Chondrocyte (in vitro differentiated cells): ENCODE results near the gene TYW1B. TPM values are rescaled to one million over a fixed set of nuclear protein-coding genes. Genes with fewer than 3 reads are reported as not detected.
"Not testable (repeated sequence)": the region's sequence is repeated elsewhere in the genome, so short reads cannot be mapped to it uniquely, and the experiment has no call there.

Experiments used
- DNase-seq: peaks from one replicate; pipeline ENCODE4 v3.0.0; 2021; ENCODE audit warnings: mixed read lengths, low spot score
- H3K27ac Mint-ChIP-seq: one replicate; pipeline ENCODE4 v1.8.0; 2021; ENCODE audit warnings: mild to moderate bottlenecking, moderate library complexity, mixed read lengths; ENCODE audit not compliant: unreplicated experiment
- H3K27me3 Mint-ChIP-seq: 2 replicates; pipeline ENCODE4 v1.8.0; 2021; ENCODE audit warnings: low read depth, mixed read lengths
- H3K36me3 Mint-ChIP-seq: 2 replicates; pipeline ENCODE4 v1.8.0; 2021; ENCODE audit warnings: low read depth, mixed read lengths
- H3K4me1 Mint-ChIP-seq: 2 replicates; pipeline ENCODE4 v1.8.0; 2021; ENCODE audit warnings: low read depth, mild to moderate bottlenecking, mixed read lengths
- H3K4me3 Mint-ChIP-seq: one replicate; pipeline ENCODE4 v1.8.0; 2021; ENCODE audit warnings: mild to moderate bottlenecking, moderate library complexity, mixed read lengths; ENCODE audit not compliant: unreplicated experiment
- H3K9me3 Mint-ChIP-seq: 2 replicates; pipeline ENCODE4 v1.8.0; 2021; ENCODE audit warnings: low read depth, mixed read lengths
- CTCF ChIP-seq: fragments of 200-600 bp; sonication (generic); IDR thresholded peaks from 2 replicates; pipeline ENCODE4 v1.5.0; 2021; ENCODE audit warnings: antibody characterized with exemption, mild to moderate bottlenecking, moderate library complexity
- total RNA-seq: library from RNA; stranded (reverse); gene quantifications from 3 replicates; pipeline ENCODE4 v1.2.1, GENCODE V29; 2021

Gene TYW1B
- total RNA-seq, 1 donor from 2014 or later = 1.2 TPM

- not testable (repeated sequence) for H3K4me3 Mint-ChIP-seq, H3K4me1 Mint-ChIP-seq, H3K36me3 Mint-ChIP-seq, H3K27ac Mint-ChIP-seq, DNase-seq, H3K27me3 Mint-ChIP-seq, H3K9me3 Mint-ChIP-seq
These were observed 272.8 kb downstream of the TYW1B start for GRCh38 chr7:72555238-72555637.

- not testable (repeated sequence) for H3K9me3 Mint-ChIP-seq, H3K4me1 Mint-ChIP-seq, H3K4me3 Mint-ChIP-seq, H3K36me3 Mint-ChIP-seq, DNase-seq, H3K27ac Mint-ChIP-seq, H3K27me3 Mint-ChIP-seq
These were observed 273.6 kb downstream of the TYW1B start for GRCh38 chr7:72554401-72554800.

- H3K36me3 Mint-ChIP-seq, H3K27me3 Mint-ChIP-seq, H3K9me3 Mint-ChIP-seq: not testable (repeated sequence)
These were observed 277.5 kb downstream of the TYW1B start for GRCh38 chr7:72550454-72550853.

GRCh38 chr7:72546586-72547237 lies 281.3 kb downstream of the TYW1B start:
- DNase-seq, H3K4me3 Mint-ChIP-seq, H3K27me3 Mint-ChIP-seq, H3K27ac Mint-ChIP-seq, H3K4me1 Mint-ChIP-seq, H3K9me3 Mint-ChIP-seq, H3K36me3 Mint-ChIP-seq: not testable (repeated sequence)

More at GRCh38 chr7:72550454-72550853, 277.5 kb downstream of the TYW1B start:
- H3K27ac Mint-ChIP-seq, H3K4me1 Mint-ChIP-seq, H3K4me3 Mint-ChIP-seq, DNase-seq: not testable (repeated sequence)

DNA sequence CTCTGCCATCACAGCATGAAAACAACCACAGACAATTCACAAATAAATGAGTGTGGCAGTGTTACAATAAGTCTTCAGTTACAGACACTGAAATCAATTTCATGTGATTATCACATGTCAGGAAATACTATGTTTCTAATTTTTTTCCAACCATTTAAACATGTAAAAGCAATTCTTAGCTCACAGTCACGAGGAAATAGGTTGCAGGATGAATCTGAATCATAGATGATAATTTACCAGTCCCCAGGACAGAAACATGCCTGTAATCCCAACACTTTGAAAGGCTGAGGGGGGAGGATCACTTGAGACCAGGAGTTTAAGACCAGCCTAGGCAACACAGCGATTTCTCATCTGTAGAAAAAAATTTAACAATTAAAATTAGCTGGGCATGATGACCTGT lies 283.5 kb downstream of the TYW1B start:
- H3K4me1 Mint-ChIP-seq, H3K4me3 Mint-ChIP-seq, H3K36me3 Mint-ChIP-seq: not testable (repeated sequence)

GRCh38 chr7:72540923-72541322 lies 287.1 kb downstream of the TYW1B start:
- Mint-ChIP-seq H3K27ac (no peak overlapping the region), H3K36me3 (no peaks in the 10 kb centered on the region), H3K4me3 (no peak overlapping the region), H3K4me1 (peaks cover 12% of the 10 kb centered on the region), H3K9me3 (no peaks in the 10 kb centered on the region), H3K27me3 (no peaks in the 10 kb centered on the region)
- no peak for TF ChIP-seq CTCF
- no peak for DNase-seq

More for the DNA sequence above, 283.5 kb downstream of the TYW1B start:
- not testable (repeated sequence) for H3K27ac Mint-ChIP-seq, DNase-seq, H3K27me3 Mint-ChIP-seq, H3K9me3 Mint-ChIP-seq

DNA sequence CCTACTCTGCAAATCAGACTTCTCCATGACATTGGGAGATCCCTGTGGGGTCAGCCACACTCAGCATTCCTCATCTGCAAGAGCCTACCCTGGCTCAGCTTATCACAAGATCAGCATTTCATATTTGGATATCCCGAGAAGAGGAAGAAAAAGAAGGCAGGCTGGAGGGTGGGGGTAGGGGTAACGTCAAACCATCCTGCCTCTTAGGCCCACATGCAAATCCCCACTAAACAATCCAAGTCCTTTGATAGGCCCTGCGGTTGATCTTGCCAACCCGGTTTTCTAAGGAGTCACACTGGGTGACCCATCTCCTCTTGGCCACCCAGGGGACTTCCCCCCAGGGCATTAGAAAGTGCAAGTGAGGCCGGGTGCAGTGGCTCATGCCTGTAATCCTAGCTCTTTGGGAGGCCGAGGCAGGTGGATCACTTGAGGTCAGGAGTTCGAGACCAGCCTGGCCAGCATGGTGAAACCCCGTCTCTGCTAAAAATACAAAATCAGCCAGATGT lies 287.8 kb downstream of the TYW1B start:
- Mint-ChIP-seq H3K4me1 (peaks cover 16% of the 10 kb centered on the region), H3K4me3 (no peak overlapping the region), H3K27me3 (no peaks in the 10 kb centered on the region), H3K36me3 (no peaks in the 10 kb centered on the region), H3K9me3 (no peaks in the 10 kb centered on the region), H3K27ac (no peak overlapping the region)
- DNase-seq = no peak
- TF ChIP-seq CTCF = no peak

DNA sequence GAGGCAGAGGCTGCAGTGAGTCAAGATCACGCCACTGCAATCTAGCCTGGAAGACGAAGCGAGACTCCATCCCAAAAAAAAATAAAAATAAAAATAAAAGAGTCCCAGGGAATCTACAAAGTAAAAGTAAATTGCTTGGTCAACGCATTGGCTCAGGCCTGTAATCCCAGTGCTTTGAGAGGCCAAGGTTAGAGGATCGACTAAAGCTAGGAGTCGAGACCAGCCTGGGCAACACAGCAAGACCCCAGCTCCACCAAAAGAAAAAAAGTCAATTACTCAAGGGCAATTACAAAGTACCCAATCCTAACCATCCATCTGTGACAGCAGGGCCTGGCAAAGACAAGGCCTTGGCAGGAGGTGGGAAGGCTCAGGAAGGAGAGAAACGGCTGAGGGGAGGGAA lies 288.3 kb downstream of the TYW1B start:
- Mint-ChIP-seq H3K9me3 (no peaks in the 10 kb centered on the region), H3K27ac (no peak overlapping the region), H3K27me3 (no peaks in the 10 kb centered on the region)

More for the DNA sequence above, 288.3 kb downstream of the TYW1B start:
- no peak for DNase-seq
- no peak for TF ChIP-seq CTCF
- H3K4me3 Mint-ChIP-seq = no peak overlapping the region
- peaks cover 16% of the 10 kb centered on the region for H3K4me1 Mint-ChIP-seq
- no peaks in the 10 kb centered on the region for H3K36me3 Mint-ChIP-seq
